Kidney (tissue), 14 donors: ENCODE measurements around the gene TYW3. TPM values are rescaled to one million over a fixed set of nuclear protein-coding genes. Genes with fewer than 3 reads are reported as not detected.
"Not testable (repeated sequence)": the region's sequence is repeated elsewhere in the genome, so short reads cannot be mapped to it uniquely, and the experiment has no call there.

Experiments used
- DNase-seq, 5 donors: peaks; one replicate each; pipeline ENCODE4 v3.0.0-alpha.2; 2013 to 2020
- FAIRE-seq: peaks from 2 replicates; lab custom pipeline; 2012; peaks lifted over from hg19 to GRCh38; lab: Jason Lieb, UNC
- H3K27ac ChIP-seq, 2 donors: one replicate each; pipeline ENCODE4 v1.7.0; 2013; ENCODE audit warnings: low read depth in 2 of 2, low read length in 2 of 2, inconsistent platforms in 1 of 2
- H3K27me3 ChIP-seq: one replicate; pipeline ENCODE4 v1.7.1; 2013; ENCODE audit warnings: low read length, inconsistent platforms; ENCODE audit not compliant: control insufficient read depth, insufficient read depth
- H3K36me3 ChIP-seq, 3 donors: one replicate each; pipeline versions ENCODE4 v1.7.0 to v1.7.1; 2013; ENCODE audit warnings: low read length in 3 of 3, control low read depth in 1 of 3, inconsistent platforms in 1 of 3; ENCODE audit not compliant: insufficient read depth in 3 of 3, control insufficient read depth in 2 of 3
- H3K4me1 ChIP-seq, 3 donors: one replicate each; pipeline versions ENCODE4 v1.7.0 to v1.7.1; 2013; ENCODE audit warnings: low read length in 3 of 3, inconsistent platforms in 1 of 3, low read depth in 1 of 3; ENCODE audit not compliant: control insufficient read depth in 2 of 3, insufficient read depth in 2 of 3
- H3K4me3 ChIP-seq, 3 donors: one replicate each; pipeline versions ENCODE4 v1.7.0 to v1.8.1; 2013; ENCODE audit warnings: low read length in 3 of 3, control low read depth in 1 of 3, inconsistent platforms in 1 of 3
- H3K9ac ChIP-seq, 3 donors: one replicate each; pipeline versions ENCODE4 v1.7.0 to v1.7.1; 2013; ENCODE audit warnings: low read length in 3 of 3, control low read depth in 1 of 3, inconsistent platforms in 1 of 3
- H3K9me3 ChIP-seq, 3 donors: one replicate each; pipeline versions ENCODE4 v1.7.0 to v1.7.1; 2013; ENCODE audit warnings: low read length in 3 of 3, control low read depth in 1 of 3, inconsistent platforms in 1 of 3; ENCODE audit not compliant: control insufficient read depth in 2 of 3, insufficient read depth in 1 of 3
- CTCF ChIP-seq: IDR thresholded peaks from 3 replicates; pipeline ENCODE4 v1.5.1; 2012; ENCODE audit warnings: mild to moderate bottlenecking, moderate library complexity, borderline replicate concordance; ENCODE audit not compliant: insufficient read depth; ENCODE audit errors: extremely low read depth
- intact Hi-C: fragments of 100-400 bp; cut with DNase I; formaldehyde crosslinking; loops from one replicate; pipeline ENCODE4 v1.11.1; 2022
- polyA plus RNA-seq: library from polyadenylated mRNA; stranded (reverse); fragments of 350-450 nt; fragmentation: Illumina TruSeq; extraction: RNeasy Lipid Tissue Mini Kit (QIAGEN cat#74804); gene quantifications from one replicate; pipeline ENCODE4 v1.2.3, GENCODE V29; 2014; ENCODE audit warnings: low read depth, low replicate concordance; ENCODE audit not compliant: insufficient read depth
- total RNA-seq: library from RNA; stranded (reverse); fragmentation: NEBNext Ultra II Directional; extraction: Animal tissue kit (Norgen Biotek cat#: 25700); gene quantifications from one replicate; pipeline ENCODE4 v1.2.1, GENCODE V29; 2021
- donor health status: control.
- donor health status: control.
- donor health status: control.
- donor health status: control.
- donor health status: control.
- donor health status: DM: yes; HTN: yes; CAD: no.
- donor health status: Normal renal cell carcinoma (clear cell type).

TYW3 gene
- total and polyA plus RNA-seq, 2 donors from 2014 or later, result 17.1 to 22.1 TPM

GRCh38 chr1:74753104-74753503, 20.2 kb downstream of the TYW3 start:
- Histone ChIP-seq H3K9me3 (no peaks in the 10 kb centered on the region), H3K27me3 (no peaks in the 10 kb centered on the region), H3K27ac (no peak overlapping the region), H3K36me3 (peaks cover 5 to 28% (median 16%) of the 10 kb centered on the region in 3 donors), H3K4me1 (no peaks in the 10 kb centered on the region), H3K4me3 (no peak overlapping the region), H3K9ac (no peak overlapping the region)
- DNase-seq, result no peak
- FAIRE-seq, result no peak
- intact Hi-C loops, result no loop called here
- no peak for TF ChIP-seq CTCF

GRCh38 chr1:74755475-74755874, 22.5 kb downstream of the TYW3 start:
- intact Hi-C loops, result no loop called here
- Histone ChIP-seq H3K4me3 (no peak overlapping the region), H3K27me3 (no peaks in the 10 kb centered on the region), H3K9ac (no peak overlapping the region), H3K36me3 (peaks cover 5 to 28% (median 16%) of the 10 kb centered on the region in 3 donors), H3K4me1 (no peaks in the 10 kb centered on the region), H3K27ac (no peak overlapping the region), H3K9me3 (no peaks in the 10 kb centered on the region)
- DNase-seq, result no peak
- TF ChIP-seq CTCF, result no peak
- FAIRE-seq, result no peak

GRCh38 chr1:74756650-74757049, 23.7 kb downstream of the TYW3 start:
- DNase-seq, H3K9me3 ChIP-seq, H3K9ac ChIP-seq, H3K27ac ChIP-seq, intact Hi-C loops, H3K4me1 ChIP-seq, H3K4me3 ChIP-seq, FAIRE-seq, H3K27me3 ChIP-seq: not testable (repeated sequence)
- H3K36me3 ChIP-seq, result peaks cover 4 to 28% (median 18%) of the 10 kb centered on the region in 3 donors

- no peak overlapping the region for H3K27ac ChIP-seq
- intact Hi-C loops, result no loop called here
- FAIRE-seq (no peak), DNase-seq (no peak)
- H3K4me1 ChIP-seq, result no peaks in the 10 kb centered on the region
- no peak overlapping the region for H3K9ac ChIP-seq
- H3K4me3 ChIP-seq, result no peak overlapping the region
- TF ChIP-seq CTCF, result no peak
- peaks cover 0 to 12% (median 5%) of the 10 kb centered on the region in 3 donors for H3K36me3 ChIP-seq
- no peaks in the 10 kb centered on the region for H3K27me3 ChIP-seq
- H3K9me3 ChIP-seq, result no peaks in the 10 kb centered on the region
Measured at GRCh38 chr1:74763807-74764206, 30.9 kb downstream of the TYW3 start.
